ENCODE data around the gene KRCC1.

DNA sequence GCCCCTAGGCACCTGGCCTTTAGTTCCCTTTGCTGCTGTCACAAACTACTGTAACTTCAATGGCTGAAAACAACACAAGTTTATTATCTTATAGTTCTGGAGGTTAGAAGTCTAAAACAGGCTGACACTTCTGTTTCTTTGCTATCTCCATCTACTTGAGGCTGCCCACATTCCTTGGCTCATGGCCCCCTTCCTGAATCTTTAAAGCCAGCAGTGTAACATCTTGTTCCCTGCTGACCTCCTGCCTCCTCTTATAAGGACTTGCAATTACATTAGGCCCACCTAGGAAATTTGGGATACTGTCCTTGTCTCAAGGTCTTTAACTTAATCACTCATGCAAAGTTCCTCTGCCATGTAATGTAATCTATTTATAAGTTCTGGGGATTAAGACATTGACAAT lies 18.6 kb upstream of the KRCC1 start:
- TF ChIP-seq POLR2A (IDR thresholded peaks at IDR 0.05) (no peak), POLR2AphosphoS5 (IDR thresholded peaks at IDR 0.05) (no peak)
- TF ChIP-seq, protein P1, sequence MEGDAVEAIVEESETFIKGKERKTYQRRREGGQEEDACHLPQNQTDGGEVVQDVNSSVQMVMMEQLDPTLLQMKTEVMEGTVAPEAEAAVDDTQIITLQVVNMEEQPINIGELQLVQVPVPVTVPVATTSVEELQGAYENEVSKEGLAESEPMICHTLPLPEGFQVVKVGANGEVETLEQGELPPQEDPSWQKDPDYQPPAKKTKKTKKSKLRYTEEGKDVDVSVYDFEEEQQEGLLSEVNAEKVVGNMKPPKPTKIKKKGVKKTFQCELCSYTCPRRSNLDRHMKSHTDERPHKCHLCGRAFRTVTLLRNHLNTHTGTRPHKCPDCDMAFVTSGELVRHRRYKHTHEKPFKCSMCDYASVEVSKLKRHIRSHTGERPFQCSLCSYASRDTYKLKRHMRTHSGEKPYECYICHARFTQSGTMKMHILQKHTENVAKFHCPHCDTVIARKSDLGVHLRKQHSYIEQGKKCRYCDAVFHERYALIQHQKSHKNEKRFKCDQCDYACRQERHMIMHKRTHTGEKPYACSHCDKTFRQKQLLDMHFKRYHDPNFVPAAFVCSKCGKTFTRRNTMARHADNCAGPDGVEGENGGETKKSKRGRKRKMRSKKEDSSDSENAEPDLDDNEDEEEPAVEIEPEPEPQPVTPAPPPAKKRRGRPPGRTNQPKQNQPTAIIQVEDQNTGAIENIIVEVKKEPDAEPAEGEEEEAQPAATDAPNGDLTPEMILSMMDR (IDR thresholded peaks at IDR 0.05 in 8 of 11, conservative IDR thresholded peaks at IDR 0.05 in 3 of 11) = no peak
